Measurements from ENCODE around the gene CYP1A2. TPM values are rescaled to one million over a fixed set of nuclear protein-coding genes. Genes with fewer than 3 reads are reported as not detected.

Gene CYP1A2
- total RNA-seq, 2 experiments from 2014 or later: not detected

- BruUV-seq (replicated peaks): no TSS peak
- Histone ChIP-seq H3K79me2 (ENCODE audit: insufficient read depth, low read depth, low read length) (peaks cover 94% of the 10 kb centered on the region), H3K9me3 (ENCODE audit: low read length) (no peaks in the 10 kb centered on the region), H3K4me3 (ENCODE audit: low read depth, low read length, poor library complexity, severe bottlenecking) (peak overlapping the region; percentile 97), H3K36me3 (ENCODE audit: insufficient read depth, low read length) (peaks cover 80% of the 10 kb centered on the region), H3K4me1 (ENCODE audit: insufficient read depth, low read length, poor library complexity, severe bottlenecking) (peaks cover 98% of the 10 kb centered on the region), H4K20me1 (ENCODE audit: insufficient read depth, low read length) (peaks cover 30% of the 10 kb centered on the region; the same call in 1 of the 2 replicates), H3K9me2 (ENCODE audit: insufficient read depth, low read length) (no peaks in the 10 kb centered on the region), H3K4me2 (ENCODE audit: low read length) (peak overlapping the region; percentile 92), H2AFZ (ENCODE audit: low read length) (no peak overlapping the region), H3K27ac (ENCODE audit: low read depth, low read length, poor library complexity, severe bottlenecking) (peak overlapping the region; percentile 99)
- intact Hi-C loops (cut with micrococcal nuclease; ENCODE audit: unreplicated experiment): loop anchor here (5.0 kb wide), 2 partner anchors 219 to 664 kb away; partner anchors contain the start of gene SIN3A
- POLR2A ChIA-PET: interaction anchor here (1.9 to 11.8 kb wide), 3 partner anchors 8 to 33 kb away, joined by 9 to 221 read pairs (median 16); partner anchors contain the start of gene CSK
- CTCF ChIA-PET (ENCODE audit: unreplicated experiment): interaction anchor here (1.1 to 2.1 kb wide), 3 partner anchors 11 to 32 kb away, joined by 5 to 40 read pairs (median 12); no protein-coding TSS in a partner anchor
- no peak for TF ChIP-seq EZH2phosphoT487 (IDR thresholded peaks at IDR 0.05; ENCODE audit: borderline replicate concordance, low read depth, low read length)
- no peak for TF ChIP-seq CTCF (conservative IDR thresholded peaks at IDR 0.05; ENCODE audit: low read length)
- peak; percentile 87 for DNase-seq (ENCODE audit: low spot score)
These were observed 40.1 kb downstream of the CYP1A2 start for GRCh38 chr15:74788683-74789151.

- intact Hi-C loops (cut with micrococcal nuclease; ENCODE audit: unreplicated experiment): loop anchor here (5.0 kb wide), 2 partner anchors 218 to 663 kb away; partner anchors contain the start of gene SIN3A
- ChIA-PET CTCF (ENCODE audit: unreplicated experiment) (interaction anchor here (0.5 to 0.9 kb wide), 2 partner anchors 10 to 15 kb away, joined by 3 read pairs; no protein-coding TSS in a partner anchor), POLR2A (interaction anchor here (2.5 to 11.8 kb wide), 2 partner anchors 8 to 13 kb away, joined by 16 to 221 read pairs; partner anchors contain the start of gene CSK)
- no peaks in the 10 kb centered on the region for H3K9me2 ChIP-seq (ENCODE audit: insufficient read depth, low read length)
- BruUV-seq (replicated peaks): no TSS peak
- peaks cover 80% of the 10 kb centered on the region for H3K36me3 ChIP-seq (ENCODE audit: insufficient read depth, low read length)
- H3K9me3 ChIP-seq (ENCODE audit: low read length): no peaks in the 10 kb centered on the region
- peak overlapping the region; percentile 92 for H3K4me2 ChIP-seq (ENCODE audit: low read length)
- peak overlapping the region; percentile 99 for H3K27ac ChIP-seq (ENCODE audit: low read depth, low read length, poor library complexity, severe bottlenecking)
- TF ChIP-seq EZH2phosphoT487 (IDR thresholded peaks at IDR 0.05; ENCODE audit: borderline replicate concordance, low read depth, low read length) (no peak), CTCF (conservative IDR thresholded peaks at IDR 0.05; ENCODE audit: low read length) (no peak)
- peak; percentile 72 for DNase-seq (ENCODE audit: low spot score)
- H3K4me1 ChIP-seq (ENCODE audit: insufficient read depth, low read length, poor library complexity, severe bottlenecking): peaks cover 97% of the 10 kb centered on the region
- H3K79me2 ChIP-seq (ENCODE audit: insufficient read depth, low read depth, low read length): peaks cover 92% of the 10 kb centered on the region
- peaks cover 30% of the 10 kb centered on the region; the same call in 1 of the 2 replicates for H4K20me1 ChIP-seq (ENCODE audit: insufficient read depth, low read length)
- no peak overlapping the region for H2AFZ ChIP-seq (ENCODE audit: low read length)
- H3K4me3 ChIP-seq (ENCODE audit: low read depth, low read length, poor library complexity, severe bottlenecking): peak overlapping the region; percentile 97
These were observed 40.6 kb downstream of the CYP1A2 start for GRCh38 chr15:74789171-74789631.

DNA sequence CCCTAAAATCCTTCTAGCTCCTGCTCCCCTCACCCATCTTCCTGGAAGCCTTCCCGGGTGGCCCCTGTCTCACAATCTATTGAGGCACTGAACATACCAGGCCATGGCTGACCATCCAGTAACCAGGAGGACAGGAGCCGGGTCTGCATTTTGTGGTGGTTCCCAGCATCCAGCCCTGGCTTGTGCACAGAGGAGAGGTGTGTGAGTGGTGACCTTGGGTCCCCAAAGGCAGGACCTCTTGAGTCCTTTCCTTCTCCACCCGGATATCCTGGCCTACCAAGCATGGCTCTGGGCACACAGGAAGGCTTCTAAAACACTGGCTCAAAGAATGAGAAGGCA is 41.1 kb downstream of the CYP1A2 start:
- no TSS peak for BruUV-seq (replicated peaks)
- H3K4me3 ChIP-seq (ENCODE audit: low read depth, low read length, poor library complexity, severe bottlenecking): peak overlapping the region; percentile 97
- H4K20me1 ChIP-seq (ENCODE audit: insufficient read depth, low read length): peaks cover 34% of the 10 kb centered on the region; the same call in 1 of the 2 replicates
- intact Hi-C loops (cut with micrococcal nuclease; ENCODE audit: unreplicated experiment): loop anchor here (1.0 to 5.0 kb wide), 3 partner anchors 8 to 663 kb away; partner anchors contain the start of gene SIN3A
- H3K4me2 ChIP-seq (ENCODE audit: low read length): peak overlapping the region; percentile 92
- H3K36me3 ChIP-seq (ENCODE audit: insufficient read depth, low read length): peaks cover 81% of the 10 kb centered on the region
- peak overlapping the region; percentile 99 for H3K27ac ChIP-seq (ENCODE audit: low read depth, low read length, poor library complexity, severe bottlenecking)
- no peak for TF ChIP-seq CTCF (conservative IDR thresholded peaks at IDR 0.05; ENCODE audit: low read length)
- TF ChIP-seq EZH2phosphoT487 (IDR thresholded peaks at IDR 0.05; ENCODE audit: borderline replicate concordance, low read depth, low read length): no peak
- H2AFZ ChIP-seq (ENCODE audit: low read length): no peak overlapping the region
- H3K4me1 ChIP-seq (ENCODE audit: insufficient read depth, low read length, poor library complexity, severe bottlenecking): peaks cover 97% of the 10 kb centered on the region
- DNase-seq (ENCODE audit: low spot score): no peak
- H3K9me2 ChIP-seq (ENCODE audit: insufficient read depth, low read length): no peaks in the 10 kb centered on the region
- ChIA-PET POLR2A (interaction anchor here (1.0 to 11.8 kb wide), 2 partner anchors 8 to 13 kb away, joined by 3 to 221 read pairs; partner anchors contain the start of gene CSK), CTCF (ENCODE audit: unreplicated experiment) (interaction anchor here (0.5 to 0.9 kb wide), 2 partner anchors 11 to 15 kb away, joined by 3 read pairs; no protein-coding TSS in a partner anchor)
- H3K9me3 ChIP-seq (ENCODE audit: low read length): no peaks in the 10 kb centered on the region
- H3K79me2 ChIP-seq (ENCODE audit: insufficient read depth, low read depth, low read length): peaks cover 92% of the 10 kb centered on the region

All from OCI-LY7 (cell line).